Natural killer cell treated with Interleukin-12 subunit alpha and Interleukin-12 subunit beta and Interleukin-15 and Interleukin-18, amount 100 ng/mL, for 72 hours (primary cell): ENCODE data around the gene PAGE2. TPM values are rescaled to one million over a fixed set of nuclear protein-coding genes. Genes with fewer than 3 reads are reported as not detected.
"Not testable (repeated sequence)": the region's sequence is repeated elsewhere in the genome, so short reads cannot be mapped to it uniquely, and the experiment has no call there.

Experiments
- ATAC-seq, 2 donors: fragments of 150-1000 bp; cut with Tn5 transposase in 1 of 2; sonication (Bioruptor Pico), chemical (Tn5 transposase) in 1 of 2; 2 replicates each; pipeline ENCODE4 v1.10.0; 2021
- DNase-seq: peaks from one replicate; pipeline ENCODE4 v3.0.0; 2022; ENCODE audit warnings: low spot score
- H3K27ac Mint-ChIP-seq, 2 donors: 1 replicate in 1 of 2; 2 replicates in 1 of 2; pipeline ENCODE4 v1.8.0; 2022; ENCODE audit warnings: mixed read lengths in 2 of 2, mild to moderate bottlenecking in 1 of 2, moderate library complexity in 1 of 2
- H3K27me3 Mint-ChIP-seq, 2 donors: 1 replicate in 1 of 2; 2 replicates in 1 of 2; pipeline ENCODE4 v1.8.0; 2022; ENCODE audit warnings: mixed read lengths in 2 of 2
- H3K36me3 Mint-ChIP-seq: one replicate; pipeline ENCODE4 v1.8.0; 2022; ENCODE audit warnings: mixed read lengths
- H3K4me1 Mint-ChIP-seq, 2 donors: 1 replicate in 1 of 2; 2 replicates in 1 of 2; pipeline ENCODE4 v1.8.0; 2022; ENCODE audit warnings: low read depth in 2 of 2, mixed read lengths in 2 of 2, mild to moderate bottlenecking in 1 of 2
- H3K4me3 Mint-ChIP-seq: one replicate; pipeline ENCODE4 v1.8.0; 2022; ENCODE audit warnings: mixed read lengths
- H3K9me3 Mint-ChIP-seq: 2 replicates; pipeline ENCODE4 v1.8.0; 2022; ENCODE audit warnings: mixed read lengths
- total RNA-seq, 2 donors: library from RNA; stranded (reverse); gene quantifications; one replicate each; pipeline ENCODE4 v1.2.3, GENCODE V29; 2022

Gene PAGE2
- total RNA-seq, 2 donors from 2014 or later, result not detected

DNA sequence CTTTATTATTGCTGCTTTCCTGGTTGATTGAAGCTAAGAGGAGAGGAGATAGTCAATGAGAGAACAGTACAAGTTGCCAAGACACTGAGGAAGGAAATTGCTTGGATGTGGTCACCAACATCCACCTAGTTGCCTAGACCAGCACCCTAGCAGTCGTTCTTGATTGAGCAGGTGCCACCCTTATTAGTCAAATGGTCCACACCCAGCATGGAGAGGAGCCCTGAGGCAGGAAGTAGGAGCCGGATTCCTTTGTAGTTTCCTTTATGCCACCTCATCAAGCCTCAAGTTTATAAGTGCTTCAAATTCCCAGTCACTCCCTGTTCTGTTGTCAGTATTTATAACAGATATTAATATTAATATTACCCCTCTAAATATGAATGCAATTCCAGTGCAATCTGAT is 19.1 kb downstream of the PAGE2 start:
- Mint-ChIP-seq H3K27ac (no peak overlapping the region), H3K9me3 (no peaks in the 10 kb centered on the region), H3K4me1 (no peaks in the 10 kb centered on the region), H3K36me3 (no peaks in the 10 kb centered on the region), H3K27me3 (peaks cover 0 to 11% of the 10 kb centered on the region in 2 donors), H3K4me3 (no peak overlapping the region)
- DNase-seq (no peak), ATAC-seq (no peak)

DNA sequence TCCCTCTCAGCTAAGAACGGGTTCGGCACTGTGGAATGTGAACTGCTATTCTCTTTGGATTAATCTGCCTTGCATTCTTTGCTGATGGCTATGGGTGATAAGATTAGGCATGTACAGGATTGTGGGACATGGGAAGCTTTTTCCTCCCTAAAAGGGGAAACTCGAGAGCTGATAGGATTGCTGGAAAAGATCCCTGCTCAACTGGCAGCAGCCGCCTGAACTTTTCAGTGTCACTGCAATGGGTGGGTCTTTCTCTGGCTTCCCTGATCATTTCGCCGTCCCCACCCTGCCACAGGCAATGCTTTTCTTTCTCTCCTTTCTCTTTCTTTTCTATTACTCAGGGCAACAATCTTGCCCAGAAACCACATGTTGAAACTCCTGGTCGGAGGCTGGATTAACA is 20.5 kb downstream of the PAGE2 start:
- Mint-ChIP-seq H3K4me3 (no peak overlapping the region), H3K9me3 (no peaks in the 10 kb centered on the region)

DNA sequence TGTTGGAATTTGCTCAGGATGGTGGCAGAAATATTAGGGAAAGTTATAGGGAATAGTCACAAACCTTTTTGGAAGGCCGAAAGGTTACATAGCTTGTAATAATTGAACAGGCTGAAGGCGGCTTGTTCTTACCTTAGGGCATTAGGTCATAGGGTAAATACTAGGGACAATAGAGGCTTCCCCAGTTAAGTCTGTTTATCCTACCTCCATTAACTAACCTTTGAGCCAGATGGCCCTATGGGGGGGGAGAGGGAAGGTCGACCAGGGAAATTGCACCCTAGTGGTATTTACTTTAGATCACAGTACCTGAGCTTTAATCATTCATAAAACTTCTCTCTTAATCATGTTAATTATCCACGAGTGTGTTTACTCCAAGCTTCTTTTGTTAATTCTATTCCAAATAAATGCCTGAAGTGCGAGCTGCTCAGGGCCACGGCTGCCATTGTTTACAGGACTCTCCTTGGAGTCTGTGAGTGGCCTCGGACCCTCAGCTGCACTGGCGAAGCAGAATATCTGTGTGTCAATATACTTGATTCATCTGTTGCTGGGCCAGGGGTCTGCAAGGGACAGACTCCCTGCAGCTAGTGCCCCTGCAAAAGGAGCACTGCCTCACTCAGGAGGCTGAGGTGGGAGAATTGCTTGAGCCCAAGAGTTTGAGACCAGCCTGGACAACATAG is 22.9 kb downstream of the PAGE2 start:
- Mint-ChIP-seq H3K9me3 (no peaks in the 10 kb centered on the region), H3K4me1 (no peaks in the 10 kb centered on the region), H3K27me3 (peaks cover 0 to 9% of the 10 kb centered on the region in 2 donors), H3K4me3 (no peak overlapping the region), H3K36me3 (no peaks in the 10 kb centered on the region), H3K27ac (no peak overlapping the region)
- ATAC-seq (no peak), DNase-seq (no peak)

More for the DNA sequence above, 20.5 kb downstream of the PAGE2 start:
- no peaks in the 10 kb centered on the region for H3K4me1 Mint-ChIP-seq
- H3K27me3 Mint-ChIP-seq, result peaks cover 0 to 7% of the 10 kb centered on the region in 2 donors
- DNase-seq (no peak), ATAC-seq (no peak)
- H3K27ac Mint-ChIP-seq, result no peak overlapping the region
- H3K36me3 Mint-ChIP-seq, result no peaks in the 10 kb centered on the region

DNA sequence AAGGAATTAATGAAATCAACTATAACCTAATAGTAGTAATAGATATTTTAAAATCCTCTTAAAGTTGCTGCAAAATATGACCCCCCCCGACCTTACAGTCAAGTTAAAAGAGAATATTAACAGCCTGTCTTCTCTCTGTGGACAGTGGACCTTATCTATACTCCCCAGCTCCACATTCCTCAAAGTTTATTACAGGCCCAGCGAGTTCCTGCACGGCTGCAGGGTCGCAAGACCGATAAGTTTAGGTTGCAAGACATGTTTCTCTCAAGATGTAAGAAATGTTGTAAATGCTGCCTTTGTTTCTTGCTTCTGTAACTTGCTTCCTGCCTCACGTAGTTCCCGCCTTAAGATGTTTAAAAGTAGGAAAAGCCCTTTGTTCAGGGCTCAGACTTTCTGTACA is 27.8 kb downstream of the PAGE2 start:
- H3K36me3 Mint-ChIP-seq, DNase-seq, H3K9me3 Mint-ChIP-seq, H3K27ac Mint-ChIP-seq, H3K4me3 Mint-ChIP-seq, ATAC-seq: not testable (repeated sequence)
- H3K4me1 Mint-ChIP-seq, result peaks cover 9 to 15% of the 10 kb centered on the region in 2 donors
- H3K27me3 Mint-ChIP-seq, result peaks cover 0 to 16% of the 10 kb centered on the region in 2 donors

DNA sequence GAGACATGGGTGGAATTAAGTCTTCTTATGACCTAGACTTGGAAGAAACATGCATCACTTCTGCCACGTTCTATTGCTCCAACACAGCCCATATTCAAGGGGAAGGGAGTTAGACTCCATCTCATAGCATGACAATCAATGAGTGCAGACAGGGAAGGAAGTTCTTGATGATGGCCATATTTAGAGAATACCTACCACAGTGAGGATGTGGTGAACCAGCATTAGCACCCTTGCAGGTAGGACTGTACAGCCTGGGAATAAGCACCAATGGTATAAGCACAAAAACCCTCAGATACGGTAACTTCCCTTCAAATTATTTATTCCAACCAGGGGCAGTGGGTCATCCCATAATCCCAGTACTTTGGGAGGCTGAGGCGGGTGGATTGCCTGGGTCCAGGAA is 29.8 kb downstream of the PAGE2 start:
- Mint-ChIP-seq H3K36me3 (no peaks in the 10 kb centered on the region), H3K27ac (no peak overlapping the region), H3K27me3 (peaks cover 0 to 21% of the 10 kb centered on the region in 2 donors), H3K4me3 (no peak overlapping the region), H3K4me1 (peaks cover 9 to 15% of the 10 kb centered on the region in 2 donors), H3K9me3 (no peaks in the 10 kb centered on the region)
- ATAC-seq (no peak), DNase-seq (no peak)

DNA sequence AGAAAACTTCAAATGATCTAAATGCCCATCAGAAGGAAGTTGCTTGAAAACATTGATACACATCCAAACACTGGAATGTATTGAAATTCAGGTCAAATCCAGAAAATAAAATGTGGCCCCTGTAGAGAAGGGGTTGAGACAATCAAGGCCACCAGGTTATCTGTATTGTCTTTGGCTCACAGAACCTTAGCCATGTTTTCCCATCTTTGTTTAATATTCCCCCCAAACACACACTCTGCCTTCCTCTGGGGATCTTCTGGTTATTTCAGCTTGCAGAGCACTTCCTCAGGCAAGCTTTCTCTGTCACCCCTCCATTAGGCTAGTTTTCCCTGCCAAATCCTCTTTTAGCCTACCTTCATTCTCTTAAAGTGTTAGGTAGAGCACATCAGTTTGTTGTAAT is 30.5 kb downstream of the PAGE2 start:
- H3K9me3 Mint-ChIP-seq, result no peaks in the 10 kb centered on the region
- no peak for ATAC-seq
- no peaks in the 10 kb centered on the region for H3K36me3 Mint-ChIP-seq
- peaks cover 0 to 21% of the 10 kb centered on the region in 2 donors for H3K27me3 Mint-ChIP-seq
- no peak overlapping the region for H3K27ac Mint-ChIP-seq
- peaks cover 9 to 15% of the 10 kb centered on the region in 2 donors for H3K4me1 Mint-ChIP-seq
- H3K4me3 Mint-ChIP-seq, result no peak overlapping the region
- DNase-seq, result no peak

DNA sequence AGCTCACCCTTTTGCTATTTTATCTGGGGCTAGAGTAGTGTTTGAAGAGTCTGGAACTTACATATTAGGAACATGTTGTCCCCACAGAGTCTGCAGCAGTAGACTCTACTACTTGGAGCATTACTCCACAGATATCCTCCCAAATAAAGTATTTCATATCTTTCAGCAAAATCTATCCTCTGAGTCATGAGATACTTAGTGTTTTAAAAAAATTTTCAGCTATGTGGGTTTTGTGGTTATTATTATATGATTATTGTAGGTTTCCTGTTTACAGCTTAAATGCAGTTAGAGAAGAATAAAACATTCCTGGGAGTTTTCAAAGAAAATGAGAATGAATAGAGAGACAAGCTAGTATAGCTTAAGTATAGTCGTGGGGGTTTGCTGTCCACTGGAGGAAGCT is 30.9 kb downstream of the PAGE2 start:
- no peak for ATAC-seq
- peaks cover 0 to 21% of the 10 kb centered on the region in 2 donors for H3K27me3 Mint-ChIP-seq
- H3K36me3 Mint-ChIP-seq, result no peaks in the 10 kb centered on the region
- H3K27ac Mint-ChIP-seq, result no peak overlapping the region
- no peak overlapping the region for H3K4me3 Mint-ChIP-seq
- no peak for DNase-seq
- no peaks in the 10 kb centered on the region for H3K9me3 Mint-ChIP-seq
- H3K4me1 Mint-ChIP-seq, result peaks cover 9 to 15% of the 10 kb centered on the region in 2 donors

DNA sequence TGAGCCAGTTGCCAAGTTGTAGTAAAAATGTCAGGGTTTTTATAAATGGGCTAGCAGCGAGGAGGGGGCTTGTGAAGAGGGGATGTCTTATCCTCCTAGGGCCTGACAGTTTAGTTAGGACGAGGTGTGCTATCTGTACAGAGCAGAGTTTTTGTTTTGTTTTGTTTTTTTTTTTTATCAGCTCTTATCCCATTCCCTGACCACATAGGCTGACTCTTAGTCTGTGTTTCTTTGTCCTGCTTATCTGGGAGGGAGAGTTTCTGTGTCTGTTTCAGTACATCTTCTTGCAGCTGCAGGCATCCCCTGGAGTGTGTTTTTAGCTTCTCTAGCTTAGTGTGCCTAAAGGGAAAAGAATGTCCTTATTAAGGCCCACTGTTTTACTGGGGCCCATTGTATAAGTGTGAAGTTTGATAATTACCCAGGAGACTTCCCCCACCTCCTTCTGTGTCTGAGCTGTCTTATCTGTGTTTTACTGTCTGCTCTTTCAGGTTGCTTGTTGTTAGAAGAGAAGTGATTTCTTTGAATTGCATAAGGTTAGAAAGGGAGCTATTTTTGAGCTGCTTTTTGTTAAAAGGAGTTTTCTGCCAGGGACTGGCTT is 32.0 kb downstream of the PAGE2 start:
- no peak overlapping the region for H3K4me3 Mint-ChIP-seq
- DNase-seq (no peak), ATAC-seq (no peak)
- no peak overlapping the region for H3K27ac Mint-ChIP-seq
- H3K9me3 Mint-ChIP-seq, result no peaks in the 10 kb centered on the region
- peaks cover 9 to 15% of the 10 kb centered on the region in 2 donors for H3K4me1 Mint-ChIP-seq
- peaks cover 0 to 25% of the 10 kb centered on the region in 2 donors for H3K27me3 Mint-ChIP-seq
- no peaks in the 10 kb centered on the region for H3K36me3 Mint-ChIP-seq

DNA sequence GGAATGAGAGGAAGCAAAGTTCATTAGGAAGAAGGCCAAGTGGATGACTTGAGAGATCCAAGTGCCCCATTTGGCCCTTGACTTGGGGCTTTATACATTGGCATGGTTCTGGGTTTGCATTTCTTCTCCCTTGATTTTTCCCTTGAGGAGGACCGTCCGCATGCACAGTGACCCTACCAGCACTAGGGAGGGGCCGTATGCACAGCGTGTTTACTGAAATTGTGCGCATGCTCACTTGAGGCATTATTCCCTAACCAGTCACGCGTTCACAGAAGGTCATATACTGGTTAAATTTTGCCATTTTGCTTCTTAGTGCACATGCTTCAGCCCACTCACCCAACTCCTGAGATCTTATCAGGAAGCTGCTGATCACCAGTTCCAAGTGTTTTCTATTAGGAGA is 35.1 kb downstream of the PAGE2 start:
- ATAC-seq (no peak), DNase-seq (no peak)
- Mint-ChIP-seq H3K4me1 (peaks cover 14 to 18% of the 10 kb centered on the region in 2 donors), H3K4me3 (no peak overlapping the region), H3K9me3 (no peaks in the 10 kb centered on the region), H3K27me3 (peaks cover 0 to 23% of the 10 kb centered on the region in 2 donors), H3K27ac (no peak overlapping the region), H3K36me3 (no peaks in the 10 kb centered on the region)

DNA sequence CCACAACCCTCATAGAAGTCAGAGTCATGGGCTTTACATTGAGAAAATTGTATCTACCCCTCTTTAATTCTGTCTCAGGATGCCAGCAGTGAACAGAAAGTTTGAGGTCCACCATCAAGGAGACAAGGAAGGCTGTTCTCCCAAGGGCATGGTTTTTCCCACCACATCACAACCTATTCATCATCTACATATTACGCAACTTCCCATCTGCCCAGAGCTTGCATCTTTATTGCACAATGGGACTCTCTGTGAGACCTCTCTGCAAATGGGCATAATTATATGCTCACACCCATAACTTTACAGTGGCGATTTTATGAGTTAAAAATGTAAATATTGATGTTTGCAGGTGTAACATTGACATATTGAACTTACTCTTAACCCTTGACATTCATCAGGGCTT is 38.9 kb downstream of the PAGE2 start:
- Mint-ChIP-seq H3K27ac (no peak overlapping the region), H3K27me3 (peaks cover 0 to 22% of the 10 kb centered on the region in 2 donors)

DNA sequence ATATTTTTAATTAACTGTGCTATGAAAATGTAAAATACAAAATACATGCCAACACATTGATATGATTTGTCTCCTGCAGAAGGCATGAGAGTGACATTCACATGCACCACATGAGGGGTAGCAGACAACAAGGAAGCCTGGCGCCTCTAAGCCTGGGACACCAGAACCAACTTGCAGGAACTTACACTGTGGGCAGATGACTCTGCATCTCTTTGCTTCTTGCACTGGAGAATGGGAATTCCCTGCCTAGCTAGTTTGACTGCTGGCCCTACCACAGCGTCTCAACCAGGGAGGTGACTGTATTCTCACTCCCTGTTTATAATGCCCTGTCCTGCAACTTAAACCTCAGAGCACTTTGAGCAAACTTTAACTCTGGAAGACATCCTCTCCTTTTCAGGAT is 40.5 kb downstream of the PAGE2 start:
- H3K4me3 Mint-ChIP-seq, result no peak overlapping the region
- no peak for DNase-seq
- H3K27ac Mint-ChIP-seq, result no peak overlapping the region
- no peak for ATAC-seq
- H3K4me1 Mint-ChIP-seq, result peaks cover 3 to 9% of the 10 kb centered on the region in 2 donors
- no peaks in the 10 kb centered on the region for H3K9me3 Mint-ChIP-seq
- no peaks in the 10 kb centered on the region for H3K36me3 Mint-ChIP-seq
- H3K27me3 Mint-ChIP-seq, result peaks cover 0 to 25% of the 10 kb centered on the region in 2 donors

More for the DNA sequence above, 38.9 kb downstream of the PAGE2 start:
- ATAC-seq (no peak), DNase-seq (no peak)
- Mint-ChIP-seq H3K4me3 (no peak overlapping the region), H3K36me3 (no peaks in the 10 kb centered on the region), H3K4me1 (peaks cover 3 to 9% of the 10 kb centered on the region in 2 donors), H3K9me3 (no peaks in the 10 kb centered on the region)

DNA sequence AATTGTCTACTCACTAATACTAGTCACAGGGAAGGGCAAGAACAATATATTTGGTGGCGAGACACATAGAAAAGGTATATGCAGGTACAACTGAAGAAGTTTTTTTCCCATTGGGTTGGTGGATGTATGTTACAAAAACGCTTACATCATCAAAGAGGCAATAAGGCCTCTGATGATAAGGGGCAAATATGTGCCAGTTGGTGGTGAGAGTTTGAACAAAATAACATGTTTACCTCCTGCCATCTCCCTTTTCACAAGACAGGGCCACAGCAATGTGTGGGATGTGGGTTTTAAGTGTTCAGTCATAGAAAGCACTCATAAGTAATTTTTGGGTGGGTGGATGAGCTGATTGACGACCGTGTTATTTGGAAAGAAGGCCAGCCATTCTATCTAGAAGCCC is 41.7 kb downstream of the PAGE2 start:
- H3K27me3 Mint-ChIP-seq, result peaks cover 0 to 21% of the 10 kb centered on the region in 2 donors
- H3K4me3 Mint-ChIP-seq, result no peak overlapping the region
- H3K36me3 Mint-ChIP-seq, result no peaks in the 10 kb centered on the region
- no peaks in the 10 kb centered on the region for H3K9me3 Mint-ChIP-seq
- H3K4me1 Mint-ChIP-seq, result peaks cover 3 to 9% of the 10 kb centered on the region in 2 donors
- ATAC-seq, result no peak
- no peak overlapping the region for H3K27ac Mint-ChIP-seq
- no peak for DNase-seq

DNA sequence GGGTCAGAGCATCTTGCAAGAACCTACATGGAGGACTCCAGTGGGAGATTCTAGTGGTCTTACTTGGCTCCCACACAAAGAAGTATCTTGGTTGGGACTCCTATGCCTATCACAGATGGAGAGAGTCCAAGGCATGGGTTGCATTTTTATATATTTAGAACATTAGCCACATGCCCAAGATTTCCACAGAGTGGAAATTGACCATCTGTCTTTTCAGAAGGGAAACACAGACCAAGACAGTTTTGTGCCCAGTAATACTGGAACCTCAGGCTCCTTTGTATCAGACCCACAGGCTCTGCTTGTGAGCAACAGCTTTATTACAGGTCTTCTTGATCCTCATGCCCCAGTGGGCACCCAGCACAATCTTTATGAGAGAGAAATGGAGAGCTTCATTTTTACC is 43.6 kb downstream of the PAGE2 start:
- no peak for DNase-seq
- Mint-ChIP-seq H3K4me1 (peaks cover 3 to 9% of the 10 kb centered on the region in 2 donors), H3K4me3 (no peak overlapping the region), H3K36me3 (no peaks in the 10 kb centered on the region), H3K9me3 (no peaks in the 10 kb centered on the region), H3K27ac (no peak overlapping the region), H3K27me3 (peaks cover 0 to 21% of the 10 kb centered on the region in 2 donors)
- ATAC-seq, result no peak

DNA sequence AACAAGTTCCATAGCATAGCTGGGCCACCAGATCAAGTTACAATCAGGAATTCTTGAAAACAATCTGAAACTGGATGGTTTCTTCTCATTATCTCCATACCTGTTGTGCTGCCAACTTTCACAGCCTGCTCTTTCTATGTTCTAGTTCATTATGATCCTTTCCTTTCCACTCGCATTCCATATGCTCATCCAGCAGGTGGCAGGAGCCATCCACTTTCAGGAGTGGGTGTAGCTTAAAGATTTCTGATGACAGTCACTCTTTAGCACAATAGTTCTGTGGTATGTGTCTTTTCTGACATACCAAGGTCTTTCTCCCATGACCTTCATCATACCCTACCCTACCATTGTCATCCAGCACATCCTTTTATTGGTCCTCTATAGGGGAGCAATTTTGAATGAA is 46.4 kb downstream of the PAGE2 start:
- ATAC-seq (no peak), DNase-seq (no peak)
- Mint-ChIP-seq H3K27me3 (peaks cover 0 to 12% of the 10 kb centered on the region in 2 donors), H3K4me1 (no peaks in the 10 kb centered on the region), H3K4me3 (no peak overlapping the region), H3K27ac (no peak overlapping the region), H3K9me3 (no peaks in the 10 kb centered on the region), H3K36me3 (no peaks in the 10 kb centered on the region)
